Tibial artery (tissue), 4 donors: Measurements from ENCODE around the gene LIN7A.

Source experiments
- DNase-seq, 2 donors: peaks; one replicate each; pipeline ENCODE4 v3.0.0-alpha.2; 2019
- H3K27ac ChIP-seq, 2 donors: fragments of 200-600 bp; sonication (generic) in 1 of 2; 1 replicate in 1 of 2; 2 replicates in 1 of 2; pipeline ENCODE4 v1.5.1; 2018 to 2019; ENCODE audit warnings: mild to moderate bottlenecking in 1 of 2
- H3K27me3 ChIP-seq, 2 donors: fragments of 200-600 bp; sonication (generic) in 1 of 2; one replicate each; pipeline versions ENCODE4 v1.5.1 to v1.6.0; 2016 to 2019
- H3K36me3 ChIP-seq, 3 donors: fragments of 200-600 bp; sonication (generic) in 2 of 3; one replicate each; pipeline ENCODE4 v1.5.1; 2016 to 2019; ENCODE audit warnings: mild to moderate bottlenecking in 2 of 3
- H3K4me1 ChIP-seq, 4 donors: fragments of 200-600 bp; sonication (generic) in 2 of 4; 1 replicate in 3 of 4; 2 replicates in 1 of 4; pipeline ENCODE4 v1.5.1; 2016 to 2019
- H3K4me3 ChIP-seq, 2 donors: fragments of 200-600 bp; sonication (generic) in 1 of 2; 1 replicate in 1 of 2; 2 replicates in 1 of 2; pipeline ENCODE4 v1.5.1; 2018 to 2019; ENCODE audit warnings: mild to moderate bottlenecking in 2 of 2
- H3K9me3 ChIP-seq, 3 donors: fragments of 200-600 bp; sonication (generic) in 1 of 3; one replicate each; pipeline ENCODE4 v1.5.1; 2016 to 2019
- intact Hi-C: fragments of 100-400 bp; cut with DNase I; formaldehyde crosslinking; loops from one replicate; pipeline ENCODE4 v1.15.0; 2023; ENCODE audit warnings: low total_unique reads
- TF ChIP-seq, protein P1 (sequence below), 2 experiments: fragments of 200-600 bp in 1 of 2; fragments of 450-650 bp in 1 of 2; IDR thresholded peaks; one replicate each; pipeline ENCODE4 v1.5.1; 2017 to 2019; ENCODE audit warnings: antibody characterized with exemption in 2 of 2, mild to moderate bottlenecking in 1 of 2, moderate library complexity in 1 of 2

The LIN7A gene

GRCh38 chr12:80769553-80770140 is 168.1 kb downstream of the LIN7A start:
- H3K27ac ChIP-seq, result no peak overlapping the region
- no peaks in the 10 kb centered on the region for H3K27me3 ChIP-seq
- H3K9me3 ChIP-seq, result no peaks in the 10 kb centered on the region
- no peak overlapping the region for H3K4me3 ChIP-seq
- TF ChIP-seq, protein P1, sequence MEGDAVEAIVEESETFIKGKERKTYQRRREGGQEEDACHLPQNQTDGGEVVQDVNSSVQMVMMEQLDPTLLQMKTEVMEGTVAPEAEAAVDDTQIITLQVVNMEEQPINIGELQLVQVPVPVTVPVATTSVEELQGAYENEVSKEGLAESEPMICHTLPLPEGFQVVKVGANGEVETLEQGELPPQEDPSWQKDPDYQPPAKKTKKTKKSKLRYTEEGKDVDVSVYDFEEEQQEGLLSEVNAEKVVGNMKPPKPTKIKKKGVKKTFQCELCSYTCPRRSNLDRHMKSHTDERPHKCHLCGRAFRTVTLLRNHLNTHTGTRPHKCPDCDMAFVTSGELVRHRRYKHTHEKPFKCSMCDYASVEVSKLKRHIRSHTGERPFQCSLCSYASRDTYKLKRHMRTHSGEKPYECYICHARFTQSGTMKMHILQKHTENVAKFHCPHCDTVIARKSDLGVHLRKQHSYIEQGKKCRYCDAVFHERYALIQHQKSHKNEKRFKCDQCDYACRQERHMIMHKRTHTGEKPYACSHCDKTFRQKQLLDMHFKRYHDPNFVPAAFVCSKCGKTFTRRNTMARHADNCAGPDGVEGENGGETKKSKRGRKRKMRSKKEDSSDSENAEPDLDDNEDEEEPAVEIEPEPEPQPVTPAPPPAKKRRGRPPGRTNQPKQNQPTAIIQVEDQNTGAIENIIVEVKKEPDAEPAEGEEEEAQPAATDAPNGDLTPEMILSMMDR (IDR thresholded peaks at IDR 0.05), result no peak
- DNase-seq, result no peak
- H3K4me1 ChIP-seq, result no peaks in the 10 kb centered on the region
- no peaks in the 10 kb centered on the region for H3K36me3 ChIP-seq
- intact Hi-C loops, result loop anchor here (10.0 kb wide), 1 partner anchor 295 kb away; no protein-coding TSS in a partner anchor

- no peaks in the 10 kb centered on the region for H3K27me3 ChIP-seq
- H3K27ac ChIP-seq, result no peak overlapping the region
- no peaks in the 10 kb centered on the region for H3K9me3 ChIP-seq
- DNase-seq, result no peak
- H3K4me3 ChIP-seq, result no peak overlapping the region
- intact Hi-C loops, result loop anchor here (10.0 kb wide), 1 partner anchor 292 kb away; no protein-coding TSS in a partner anchor
- no peaks in the 10 kb centered on the region for H3K4me1 ChIP-seq
- H3K36me3 ChIP-seq, result no peaks in the 10 kb centered on the region
- TF ChIP-seq, protein P1 (IDR thresholded peaks at IDR 0.05), result no peak
Observed at GRCh38 chr12:80766897-80767296, 170.8 kb downstream of the LIN7A start.

DNA sequence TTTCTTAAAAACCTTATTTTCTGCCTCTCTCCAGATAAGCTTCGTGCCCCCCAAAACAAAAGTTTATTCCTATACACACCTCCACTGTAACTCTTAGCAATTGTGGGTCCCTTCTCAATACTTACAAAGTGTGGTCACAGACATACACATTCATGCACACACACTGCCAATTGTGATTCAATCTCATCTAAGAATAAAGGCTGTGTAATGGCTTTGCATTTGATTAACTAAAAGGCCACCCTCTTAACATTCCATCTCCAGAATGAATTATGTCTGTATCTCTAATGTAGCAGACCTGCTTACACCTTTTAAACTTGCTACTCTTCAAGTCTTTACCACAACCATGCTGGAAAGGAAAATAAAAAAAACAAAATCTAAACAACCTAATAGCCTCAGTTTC is 171.5 kb downstream of the LIN7A start:
- no peak for DNase-seq
- intact Hi-C loops, result loop anchor here (10.0 kb wide), 1 partner anchor 291 kb away; no protein-coding TSS in a partner anchor
- Histone ChIP-seq H3K36me3 (no peaks in the 10 kb centered on the region), H3K27ac (no peak overlapping the region), H3K9me3 (no peaks in the 10 kb centered on the region), H3K4me3 (no peak overlapping the region), H3K27me3 (no peaks in the 10 kb centered on the region), H3K4me1 (no peaks in the 10 kb centered on the region)
- TF ChIP-seq, protein P1 (IDR thresholded peaks at IDR 0.05), result no peak

- no peak for DNase-seq
- intact Hi-C loops, result loop anchor here (5.0 to 10.0 kb wide), 2 partner anchors 289 to 352 kb away; no protein-coding TSS in a partner anchor
Observed at GRCh38 chr12:80763874-80764273, 173.9 kb downstream of the LIN7A start.

DNA sequence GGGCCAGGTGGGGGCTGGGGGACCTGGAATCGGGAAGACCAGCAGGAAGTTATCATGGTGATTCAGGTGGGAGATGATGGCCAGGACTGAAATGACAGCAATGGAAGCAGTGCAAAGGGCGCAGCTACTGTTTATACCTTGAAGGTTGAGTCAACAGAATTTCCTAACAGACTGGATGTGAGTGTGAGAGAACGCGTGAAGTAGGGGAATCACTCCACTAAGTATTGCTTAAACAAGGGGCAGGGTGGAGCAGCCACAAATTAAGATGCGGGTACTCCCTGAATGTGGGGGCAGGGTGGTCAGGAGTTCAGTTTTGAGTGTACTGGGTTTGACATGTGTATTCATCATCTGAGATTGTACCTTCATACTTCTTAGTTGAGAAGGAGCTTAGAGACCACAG is 175.9 kb downstream of the LIN7A start:
- intact Hi-C loops, result loop anchor here (5.0 to 10.0 kb wide), 2 partner anchors 287 to 350 kb away; no protein-coding TSS in a partner anchor
- Histone ChIP-seq H3K4me3 (no peak overlapping the region), H3K4me1 (no peaks in the 10 kb centered on the region), H3K27ac (no peak overlapping the region), H3K9me3 (no peaks in the 10 kb centered on the region), H3K36me3 (no peaks in the 10 kb centered on the region), H3K27me3 (no peaks in the 10 kb centered on the region)
- no peak for DNase-seq
- TF ChIP-seq, protein P1 (IDR thresholded peaks at IDR 0.05), result no peak

More at GRCh38 chr12:80763874-80764273, 173.9 kb downstream of the LIN7A start:
- Histone ChIP-seq H3K4me1 (no peaks in the 10 kb centered on the region), H3K36me3 (no peaks in the 10 kb centered on the region), H3K9me3 (no peaks in the 10 kb centered on the region), H3K27ac (no peak overlapping the region), H3K4me3 (no peak overlapping the region), H3K27me3 (no peaks in the 10 kb centered on the region)
- TF ChIP-seq, protein P1 (IDR thresholded peaks at IDR 0.05), result peak; percentile 60 to 66
